Measurements from ENCODE around the gene CST9.
"Not testable (repeated sequence)": the region's sequence is repeated elsewhere in the genome, so short reads cannot be mapped to it uniquely, and the experiment has no call there.

CST9 gene

DNA sequence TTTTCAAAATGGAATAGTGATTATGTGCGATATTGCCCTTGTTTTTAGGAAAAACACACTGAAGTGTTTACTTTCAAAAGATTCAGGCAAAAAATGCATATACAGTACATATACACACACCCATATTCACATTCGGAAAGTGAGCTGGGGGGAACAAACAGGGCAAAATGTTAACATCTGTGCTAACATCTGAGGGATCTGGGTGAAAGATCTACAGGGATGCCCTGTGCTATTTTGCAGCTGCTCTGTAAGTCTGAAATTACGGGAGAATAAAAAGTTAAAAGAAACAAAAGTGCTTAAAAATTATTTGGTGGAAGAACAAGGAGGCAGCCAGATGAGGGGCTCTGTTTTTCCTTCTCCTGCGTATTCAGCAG is 31.2 kb upstream of the CST9 start:
- DNase-seq = no peak

DNA sequence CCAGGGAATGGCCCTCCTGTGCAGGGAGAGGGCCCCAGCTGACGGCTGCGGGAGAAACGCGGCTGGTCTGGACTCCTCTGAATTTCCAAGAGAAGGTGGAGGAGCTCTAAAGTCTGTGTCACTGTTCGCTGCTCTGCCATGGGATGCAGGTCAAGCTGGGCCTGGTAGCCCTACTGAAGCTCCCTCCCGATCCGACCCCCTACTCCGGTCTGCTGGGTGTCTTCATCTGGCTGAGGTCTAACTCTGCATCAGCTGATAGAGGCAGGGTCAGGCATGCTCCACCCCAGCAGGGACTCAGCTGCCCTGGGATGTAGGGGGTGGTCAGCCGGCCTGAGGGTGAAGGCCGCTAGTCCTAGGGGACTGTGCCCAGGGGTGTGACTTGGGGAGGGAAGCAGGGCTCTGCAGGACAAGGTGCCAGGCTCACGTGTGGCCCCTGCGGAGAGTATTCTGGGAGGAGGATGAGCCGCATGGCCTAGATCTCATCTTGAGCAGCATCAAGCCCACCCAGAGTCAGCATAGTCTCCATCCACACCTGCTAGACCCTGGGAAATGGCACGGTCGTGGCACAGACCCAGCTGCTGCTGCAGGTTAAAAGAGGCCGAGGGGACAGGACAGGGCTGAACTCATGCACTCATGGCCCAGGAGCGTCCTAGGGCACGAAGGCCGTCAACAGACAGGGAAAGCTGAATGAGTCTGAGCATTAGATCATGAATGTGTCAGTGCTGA is 30.6 kb upstream of the CST9 start:
- no peak for DNase-seq

DNA sequence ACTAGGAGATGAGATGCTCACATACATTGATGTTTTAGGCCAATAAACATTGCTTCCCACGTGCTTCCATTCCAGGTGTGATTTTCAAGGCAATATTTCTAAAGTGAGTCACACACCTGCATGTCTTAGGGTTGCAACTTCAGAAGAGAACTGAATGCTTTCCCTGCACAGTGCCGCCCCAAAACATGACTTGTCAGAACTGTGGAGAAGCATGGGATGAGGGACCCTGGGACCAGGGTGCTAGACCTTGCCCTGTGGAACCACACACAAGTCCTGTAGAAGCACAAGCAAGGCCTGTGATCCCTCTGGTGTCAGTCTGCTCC is 30.0 kb upstream of the CST9 start:
- not testable (repeated sequence) for DNase-seq

DNA sequence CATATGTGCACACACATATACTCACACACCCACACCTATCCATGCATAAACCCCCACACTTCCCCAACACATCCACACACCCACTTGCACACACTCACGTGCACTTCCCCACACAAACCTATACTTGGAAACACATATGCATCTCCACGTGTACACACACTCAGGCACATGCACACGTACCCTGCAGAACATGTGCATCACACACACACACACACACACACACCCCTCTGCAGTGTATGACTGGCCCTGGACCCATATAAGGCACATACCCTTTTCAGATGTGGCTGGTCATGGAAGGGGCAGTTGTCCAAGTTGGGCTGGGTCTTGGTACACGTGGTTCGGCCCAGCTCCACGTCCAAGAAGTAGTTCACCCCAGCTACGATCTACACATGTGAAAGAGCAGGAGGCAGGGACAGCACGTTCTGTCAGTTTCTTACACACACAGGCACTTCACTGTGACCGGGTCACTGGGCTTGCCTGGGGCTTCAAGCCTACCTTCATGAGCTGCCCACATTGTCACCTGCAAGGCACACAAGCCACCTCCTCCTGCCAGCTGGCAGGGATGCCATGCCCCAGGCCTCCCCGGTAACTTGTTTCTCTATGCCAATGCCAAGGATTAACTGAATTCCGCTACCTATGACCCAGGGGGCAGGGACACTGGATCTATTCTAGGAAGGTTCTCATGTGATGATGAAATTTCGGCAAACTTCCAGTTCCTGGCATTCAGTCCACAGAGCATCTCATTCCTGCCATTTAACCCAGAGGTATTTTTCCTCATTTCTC is 29.5 kb upstream of the CST9 start:
- DNase-seq = no peak

DNA sequence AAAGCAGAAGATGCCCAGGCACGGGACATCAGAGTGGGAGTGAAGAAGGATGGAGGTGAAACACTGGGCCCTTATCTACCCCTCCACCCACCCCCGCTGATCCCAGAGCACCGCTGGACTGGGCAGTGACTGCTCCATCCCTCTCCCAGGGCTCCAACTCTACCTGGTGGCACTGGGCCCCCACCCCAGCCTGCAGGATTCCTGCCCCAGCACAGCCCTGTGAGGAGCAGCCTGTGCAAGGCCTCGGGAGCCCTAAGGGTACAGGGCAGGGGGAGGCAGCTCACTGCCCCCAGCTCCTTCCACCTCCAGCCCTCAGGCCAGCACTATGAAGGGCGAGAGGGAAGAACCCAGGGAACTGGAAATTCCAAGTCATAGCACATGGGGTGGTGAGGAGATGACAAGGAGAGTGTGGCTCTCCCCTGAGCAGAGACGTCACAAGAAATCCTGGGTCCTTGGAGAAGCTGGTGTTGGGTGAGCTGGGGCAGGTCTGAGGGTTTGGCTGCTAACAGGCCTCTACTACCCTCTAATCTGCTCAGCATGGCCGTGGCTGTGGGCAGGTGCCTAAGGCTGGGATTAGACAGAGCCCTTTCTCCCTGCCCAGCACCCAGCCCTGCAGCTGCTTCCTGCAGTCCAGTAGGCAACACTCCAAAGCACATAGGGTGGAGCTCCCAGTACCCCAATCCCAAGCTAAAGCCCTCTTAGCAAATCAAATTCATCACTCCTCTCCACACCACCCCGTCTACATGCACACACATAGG is 28.5 kb upstream of the CST9 start:
- DNase-seq = no peak

DNA sequence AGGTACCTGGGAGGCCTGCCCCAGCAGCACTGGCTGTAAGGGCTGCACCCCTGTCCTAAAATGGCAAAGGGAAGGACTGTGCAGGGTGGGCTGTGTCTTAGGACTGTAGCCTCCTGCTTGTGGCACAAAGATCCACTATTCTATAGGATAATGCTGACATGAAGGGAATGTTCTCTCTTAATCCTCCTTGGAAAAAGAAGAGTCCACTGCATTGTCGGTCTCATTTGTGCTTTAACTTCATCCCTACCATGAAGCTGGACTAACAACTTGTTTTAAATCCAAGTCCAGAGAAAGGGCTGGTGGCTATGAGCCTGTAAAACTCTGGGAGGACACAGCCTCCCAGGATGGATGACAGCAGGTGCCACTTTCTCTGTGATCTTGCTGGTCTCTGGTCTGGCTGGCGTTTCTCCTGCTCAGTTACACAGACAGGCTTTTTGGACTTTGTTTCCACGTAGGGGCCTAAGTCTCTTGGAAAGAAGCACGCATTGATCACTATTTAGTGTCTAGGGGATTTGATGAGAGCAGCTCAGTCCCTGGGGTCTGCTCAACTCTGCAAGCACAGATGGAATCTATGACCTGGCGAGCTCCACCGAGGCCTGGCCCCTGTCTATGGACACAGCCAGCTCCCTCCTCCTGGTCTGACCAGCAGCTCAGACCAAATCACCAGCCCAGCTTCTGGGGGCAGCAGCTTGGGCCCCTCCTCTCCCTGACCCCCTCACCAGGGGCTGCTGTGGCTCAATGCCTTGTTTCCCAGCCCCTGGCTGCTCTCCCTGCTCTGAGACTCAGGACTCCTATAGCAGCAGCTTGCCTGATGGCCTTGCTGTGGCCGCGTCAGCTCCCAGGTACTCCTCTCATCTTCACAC is 27.2 kb upstream of the CST9 start:
- DNase-seq = no peak

DNA sequence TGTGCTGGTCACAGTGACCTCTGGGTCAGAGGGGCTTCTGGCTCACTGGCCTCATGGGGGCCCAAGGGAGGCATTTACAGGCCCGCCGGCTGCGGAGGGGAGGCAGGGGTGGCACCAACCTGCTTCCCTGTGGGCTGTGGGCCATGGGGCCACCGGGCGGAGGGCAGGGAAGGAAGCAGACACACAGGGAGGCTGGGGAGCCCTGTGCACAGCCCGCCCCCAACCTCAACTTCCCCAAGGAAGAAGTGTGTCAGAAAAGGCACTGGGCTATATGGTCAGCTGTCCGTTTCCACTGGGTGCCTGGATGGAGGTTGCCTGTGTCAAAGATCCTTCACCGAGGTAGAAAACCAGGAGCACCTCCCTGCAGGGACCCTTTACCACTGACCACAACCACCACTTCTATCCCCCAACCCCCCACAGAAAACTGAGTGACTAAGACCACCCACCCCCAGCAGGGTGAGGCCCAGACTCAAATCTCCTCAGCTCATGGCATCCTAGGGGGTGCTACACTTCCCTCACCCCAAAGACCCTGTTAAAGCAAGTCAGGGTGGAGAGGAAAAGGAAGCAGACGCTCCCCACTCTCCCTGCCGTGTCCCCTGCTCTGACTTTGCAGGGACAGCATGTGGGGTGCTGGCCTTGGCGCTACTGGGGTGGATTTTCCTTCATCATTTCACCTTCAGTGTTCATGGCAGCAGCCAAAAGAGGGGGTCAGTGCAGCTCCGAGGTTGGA is 26.4 kb upstream of the CST9 start:
- no peak for DNase-seq

DNA sequence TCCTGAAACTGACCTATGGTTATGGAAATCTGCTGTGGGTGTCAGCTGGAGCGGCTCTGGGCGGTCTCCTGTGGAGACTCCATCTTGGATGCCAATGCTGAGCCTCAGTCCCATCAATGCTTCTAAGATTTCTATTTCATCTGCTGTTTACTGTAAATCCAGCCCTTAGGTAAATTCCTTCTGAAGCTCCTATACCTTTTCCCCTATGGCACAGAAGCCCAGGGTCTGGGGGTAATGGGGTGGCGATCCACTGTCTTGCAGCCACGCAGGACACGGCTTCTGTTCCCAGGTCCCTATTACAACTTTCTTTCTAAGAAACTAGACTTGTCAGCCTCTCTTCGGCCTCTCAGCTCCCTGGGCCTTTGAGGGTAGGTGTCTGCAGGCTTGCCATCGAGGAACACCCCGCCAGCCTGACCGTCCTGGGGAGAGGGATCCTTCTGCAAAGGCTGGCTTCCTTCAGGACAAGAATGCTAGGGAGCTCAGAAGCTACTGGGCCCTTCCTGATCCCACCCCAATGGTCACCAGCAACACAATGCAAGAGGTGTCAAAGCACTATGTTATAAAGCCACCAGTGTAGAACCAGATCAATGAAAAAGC is 25.6 kb upstream of the CST9 start:
- DNase-seq = no peak

DNA sequence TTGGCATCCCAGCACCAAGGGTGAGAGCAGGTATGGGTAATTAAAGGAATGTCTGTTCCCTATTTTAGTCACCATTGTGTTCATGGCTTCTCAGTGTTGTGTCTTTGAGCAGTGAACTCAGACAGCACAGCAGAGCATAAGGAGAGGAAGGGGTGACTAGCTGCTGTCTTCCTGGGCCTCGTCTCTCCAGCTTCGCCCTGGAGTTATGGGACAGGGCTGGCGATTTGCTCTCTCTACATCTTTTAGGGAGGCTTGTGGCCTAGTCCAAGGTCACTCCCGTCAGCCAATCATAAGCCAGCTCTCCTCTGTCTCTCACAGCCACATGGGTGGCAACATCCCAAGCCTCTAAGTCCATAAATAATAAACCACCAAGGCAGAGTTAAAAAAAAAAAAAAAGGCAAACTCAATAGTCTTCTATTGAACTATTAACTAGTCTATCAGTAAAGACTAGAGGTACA is 24.7 kb upstream of the CST9 start:
- no peak for DNase-seq

DNA sequence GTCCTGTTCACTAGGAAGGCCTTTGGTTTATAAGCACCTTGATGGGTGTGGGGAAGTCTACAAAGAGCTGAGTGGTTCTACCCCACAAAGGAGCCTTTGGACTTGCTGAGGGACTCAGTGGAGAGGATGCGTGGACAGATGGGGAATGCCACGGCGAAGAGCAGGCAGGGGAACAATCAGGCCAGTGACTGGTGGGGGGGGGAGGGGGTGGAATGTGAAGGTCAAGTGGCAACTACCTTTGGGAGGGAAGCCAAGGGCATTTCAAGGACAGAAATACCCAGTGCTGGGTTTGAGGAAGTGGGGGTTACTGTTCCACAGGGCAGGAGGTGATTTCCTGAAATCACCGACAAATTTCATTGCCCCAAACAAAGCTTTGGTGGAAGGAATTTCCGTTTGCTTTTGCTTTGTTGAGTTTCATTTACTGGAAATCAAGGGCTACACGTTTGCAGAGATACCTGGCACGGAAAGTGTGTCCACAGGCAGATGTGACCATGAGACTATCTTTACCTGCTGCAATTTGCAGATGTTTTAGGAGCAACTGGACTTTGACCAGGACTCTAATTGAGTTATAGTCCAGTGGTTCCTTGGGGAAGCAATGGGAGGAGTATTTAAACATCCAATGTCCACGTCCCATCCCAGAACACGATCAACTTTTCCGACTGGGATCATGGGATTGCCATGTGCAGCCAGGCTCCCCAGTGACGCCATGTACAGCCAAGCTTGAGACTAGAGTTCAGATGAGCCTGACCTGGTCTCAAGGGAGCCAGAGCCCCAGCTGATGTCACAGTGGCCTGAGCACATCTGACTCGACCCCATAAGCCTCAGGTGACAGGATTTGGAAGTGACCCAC is 24.1 kb upstream of the CST9 start:
- DNase-seq = no peak

DNA sequence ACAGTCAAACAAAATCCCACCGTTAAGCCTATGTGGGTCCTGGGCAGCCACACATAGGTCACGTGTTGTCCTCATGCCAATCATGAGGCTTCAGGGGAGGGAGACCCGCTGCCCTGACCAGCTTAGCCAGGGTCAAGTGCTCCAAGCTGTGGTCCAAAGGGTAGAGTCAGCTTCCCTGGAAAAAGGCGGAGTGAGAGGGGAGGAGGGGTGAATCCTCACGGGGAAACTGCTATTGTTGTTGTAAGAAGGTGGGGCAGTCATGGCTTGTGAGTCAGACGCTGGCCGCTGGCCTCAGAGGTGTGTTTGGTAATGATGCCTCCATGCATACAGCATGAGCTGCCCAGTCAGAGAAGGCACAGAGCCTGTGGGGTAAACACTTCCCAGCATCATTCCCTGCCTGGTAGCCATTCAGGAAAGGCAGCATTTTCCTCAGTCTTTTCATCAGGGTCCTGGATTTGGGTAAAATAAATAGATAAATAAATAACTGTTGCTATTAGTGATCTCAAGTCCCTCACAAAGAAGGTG is 23.4 kb upstream of the CST9 start:
- no peak for DNase-seq

DNA sequence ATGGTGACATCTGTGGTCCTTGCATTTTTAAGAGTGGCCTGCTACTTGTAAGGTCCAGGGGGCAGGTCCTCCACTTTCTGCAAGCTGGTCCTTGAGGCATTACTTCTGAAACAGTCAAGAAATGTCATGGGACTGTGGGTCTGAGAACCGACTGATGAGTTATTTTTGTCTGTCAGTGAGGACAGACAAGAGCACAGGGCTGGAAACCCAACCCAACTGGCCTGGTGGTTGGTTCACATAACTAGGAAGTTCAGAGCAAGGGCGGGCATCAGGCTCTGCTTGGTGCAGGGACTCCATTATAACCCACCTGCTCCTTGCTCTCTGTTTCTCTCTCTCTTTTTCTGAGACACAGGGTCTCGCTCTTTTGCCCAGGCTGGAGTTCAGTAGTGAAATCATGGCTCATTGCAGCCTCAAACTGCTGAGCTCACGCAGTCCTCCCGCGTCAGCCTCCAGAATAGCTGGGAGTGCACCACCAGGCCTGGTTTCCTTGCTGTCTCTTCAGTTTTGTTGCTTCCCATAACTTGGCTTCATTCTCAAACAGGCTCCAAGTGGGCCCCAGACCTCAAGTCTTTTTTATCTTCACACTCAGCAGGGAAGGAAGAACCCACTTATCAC is 22.8 kb upstream of the CST9 start:
- DNase-seq = no peak

DNA sequence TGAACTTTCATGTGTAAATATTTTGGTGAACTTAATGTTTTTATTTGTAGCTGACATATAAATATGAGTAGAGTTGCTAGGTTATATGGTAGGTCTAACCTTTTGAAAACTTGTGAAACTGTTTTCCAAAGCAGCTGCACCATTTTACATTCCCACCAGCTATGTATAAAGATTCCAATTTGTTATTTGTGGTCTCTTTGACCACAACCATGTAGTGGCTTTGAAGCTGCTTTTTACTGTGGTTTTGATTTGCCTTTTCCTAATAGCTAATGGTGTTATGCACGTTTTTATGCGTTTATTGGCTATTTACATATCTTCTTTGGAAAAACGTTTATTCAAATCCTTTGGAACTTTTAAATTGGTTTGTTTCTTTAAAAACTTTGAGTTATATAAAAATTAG is 21.8 kb upstream of the CST9 start:
- no peak for DNase-seq

DNA sequence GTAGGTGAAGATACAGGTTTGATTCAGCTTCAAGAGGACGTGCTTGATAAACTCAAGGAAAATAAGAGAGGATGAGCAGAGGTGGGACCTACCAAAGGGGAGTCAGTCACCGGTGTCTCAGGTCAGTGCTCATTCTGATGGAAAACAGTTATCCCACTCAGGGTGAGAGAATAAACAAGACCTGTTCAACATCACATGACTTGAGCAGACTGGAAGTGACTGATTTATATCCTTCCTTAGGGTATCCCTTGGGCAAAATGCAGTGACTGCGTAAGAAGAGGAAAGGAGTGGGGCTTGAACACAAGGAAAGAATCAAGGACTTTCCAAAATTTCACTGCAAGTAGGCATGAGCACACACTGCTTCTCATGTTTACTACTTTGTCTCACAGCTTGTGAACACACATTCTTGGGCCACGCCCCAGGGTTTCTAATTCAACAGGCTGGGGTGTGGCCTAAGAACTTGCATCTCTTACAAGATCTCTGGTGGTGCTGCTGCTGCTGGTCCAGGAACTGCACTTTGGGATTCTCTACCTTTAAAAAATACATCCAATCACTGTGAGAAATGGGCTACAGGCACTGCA is 20.4 kb upstream of the CST9 start:
- DNase-seq = no peak

DNA sequence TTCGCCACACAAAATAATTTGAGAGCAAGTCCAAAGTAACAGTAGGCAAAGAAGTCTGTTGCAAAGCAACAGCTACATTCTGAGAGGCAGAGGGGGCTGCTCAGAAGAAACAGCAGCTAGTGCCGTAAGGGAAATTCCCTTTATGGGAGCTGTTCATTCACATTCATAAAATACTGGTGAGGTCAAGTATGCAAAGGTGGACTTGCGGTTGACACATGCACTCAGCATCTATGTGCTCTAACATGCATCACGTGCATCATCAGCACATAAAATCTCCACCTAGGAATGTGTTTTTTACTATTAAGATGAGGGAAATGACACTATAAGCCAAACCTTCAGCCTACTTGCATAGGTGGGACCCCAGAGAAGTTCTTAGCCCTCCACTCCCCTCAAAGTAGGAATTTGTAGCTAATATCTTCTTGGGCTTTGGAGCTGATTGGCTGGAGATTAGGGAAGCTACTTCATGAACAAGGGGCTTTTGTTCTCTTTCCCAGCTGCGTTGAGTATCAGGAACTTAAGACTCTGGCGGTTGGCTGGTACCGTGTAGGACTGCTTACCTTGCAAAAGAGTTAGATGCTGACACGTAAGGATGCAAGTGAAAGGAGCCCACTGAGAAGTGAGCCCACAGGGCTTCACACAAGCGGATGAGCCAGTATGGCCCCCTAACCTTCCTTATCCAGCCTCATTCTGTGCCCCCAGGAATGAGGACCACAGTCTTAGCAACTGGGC is 19.7 kb upstream of the CST9 start:
- no peak for DNase-seq

DNA sequence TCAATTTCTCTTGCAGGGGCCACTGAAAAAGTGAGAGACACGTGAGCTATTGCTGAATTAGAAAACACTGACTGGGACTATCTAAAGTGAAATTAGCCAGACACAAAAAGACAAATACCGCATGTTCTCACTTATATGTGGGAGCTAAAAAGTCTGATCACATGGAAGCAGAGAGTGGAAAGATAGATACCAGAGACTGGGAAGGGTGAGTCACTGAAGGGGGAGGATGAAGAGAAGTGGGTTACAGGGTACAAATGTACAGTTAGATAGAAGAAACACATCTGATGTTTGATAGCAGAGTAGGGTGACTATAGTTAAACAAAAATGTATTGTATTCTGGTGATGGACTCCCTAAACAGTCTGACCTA is 18.6 kb upstream of the CST9 start:
- no peak for DNase-seq

DNA sequence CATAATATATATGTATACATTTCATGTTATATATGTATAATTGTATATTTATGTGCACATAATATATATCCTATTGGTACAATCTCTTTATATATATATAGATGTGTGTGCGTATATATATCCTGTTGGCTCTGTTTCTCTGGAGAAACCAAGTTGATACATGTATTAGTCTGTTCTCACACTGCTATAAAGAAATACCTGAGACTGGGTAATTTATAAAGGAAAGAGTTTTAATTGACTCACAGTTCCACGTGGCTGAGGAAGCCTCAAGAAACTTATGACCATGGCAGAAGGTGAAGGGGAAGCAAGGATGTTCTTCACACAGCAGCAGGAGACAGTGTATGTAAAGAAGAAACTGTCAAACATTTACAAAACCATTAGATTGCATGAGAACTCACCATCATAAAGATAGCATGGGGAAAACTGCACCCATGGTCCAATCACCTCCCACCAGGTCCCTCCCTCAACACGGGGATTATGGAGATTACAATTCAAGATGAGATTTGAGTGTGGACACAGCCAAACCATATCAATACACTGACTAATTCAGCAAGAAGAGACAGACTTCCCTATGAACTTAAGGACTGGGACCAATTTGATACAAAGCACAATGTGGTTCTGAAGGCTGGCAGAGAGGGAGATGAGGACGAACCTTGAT is 18.1 kb upstream of the CST9 start:
- DNase-seq = no peak

DNA sequence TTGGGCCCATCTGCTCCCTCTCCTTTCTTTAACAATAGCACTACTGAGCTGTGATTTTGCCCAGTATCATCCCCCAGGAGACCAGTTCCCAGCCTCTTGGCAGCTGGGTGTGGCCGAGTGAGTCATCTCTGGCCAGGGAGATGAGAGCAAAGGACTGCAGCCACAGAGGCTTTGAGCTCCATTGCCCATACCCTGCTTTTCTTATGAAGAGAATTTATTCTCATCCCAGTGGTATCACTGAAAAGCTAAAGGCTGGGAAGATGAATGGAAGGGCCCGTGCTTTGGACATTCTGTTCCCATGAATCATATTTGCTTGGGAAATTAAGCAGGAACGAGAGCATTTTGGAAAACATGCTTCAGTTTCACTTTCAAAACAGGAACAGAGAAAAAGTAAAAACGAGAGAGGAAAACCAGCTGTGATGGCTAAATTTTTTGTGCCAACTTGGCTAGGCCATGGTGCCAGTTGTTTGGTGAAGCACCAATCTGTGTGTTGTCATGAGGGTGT is 17.2 kb upstream of the CST9 start:
- peak; percentile 31 for DNase-seq
